Ovary (tissue), 3 donors: ENCODE results near the gene TPCN2.

Experiments
- EP300 ChIP-seq: sonication (generic); formaldehyde crosslinking; IDR thresholded peaks from one replicate; pipeline ENCODE4 v1.6.1; 2017; ENCODE audit warnings: antibody characterized with exemption
- POLR2A ChIP-seq: fragments of 450-650 bp; IDR thresholded peaks from one replicate; pipeline ENCODE4 v1.6.1; 2017; ENCODE audit warnings: antibody characterized with exemption, mild to moderate bottlenecking, moderate library complexity
- TF ChIP-seq, protein P1 (sequence below), 3 donors: fragments of 450-650 bp in 2 of 3; fragments of 200-600 bp in 1 of 3; IDR thresholded peaks; one replicate each; pipeline versions ENCODE4 v1.5.1 to v1.8.0; 2016 to 2022; ENCODE audit warnings: antibody characterized with exemption in 3 of 3, mild to moderate bottlenecking in 1 of 3
- donor health status: DM: no; HTN: no; CAD: no.

- TF ChIP-seq, protein P1, sequence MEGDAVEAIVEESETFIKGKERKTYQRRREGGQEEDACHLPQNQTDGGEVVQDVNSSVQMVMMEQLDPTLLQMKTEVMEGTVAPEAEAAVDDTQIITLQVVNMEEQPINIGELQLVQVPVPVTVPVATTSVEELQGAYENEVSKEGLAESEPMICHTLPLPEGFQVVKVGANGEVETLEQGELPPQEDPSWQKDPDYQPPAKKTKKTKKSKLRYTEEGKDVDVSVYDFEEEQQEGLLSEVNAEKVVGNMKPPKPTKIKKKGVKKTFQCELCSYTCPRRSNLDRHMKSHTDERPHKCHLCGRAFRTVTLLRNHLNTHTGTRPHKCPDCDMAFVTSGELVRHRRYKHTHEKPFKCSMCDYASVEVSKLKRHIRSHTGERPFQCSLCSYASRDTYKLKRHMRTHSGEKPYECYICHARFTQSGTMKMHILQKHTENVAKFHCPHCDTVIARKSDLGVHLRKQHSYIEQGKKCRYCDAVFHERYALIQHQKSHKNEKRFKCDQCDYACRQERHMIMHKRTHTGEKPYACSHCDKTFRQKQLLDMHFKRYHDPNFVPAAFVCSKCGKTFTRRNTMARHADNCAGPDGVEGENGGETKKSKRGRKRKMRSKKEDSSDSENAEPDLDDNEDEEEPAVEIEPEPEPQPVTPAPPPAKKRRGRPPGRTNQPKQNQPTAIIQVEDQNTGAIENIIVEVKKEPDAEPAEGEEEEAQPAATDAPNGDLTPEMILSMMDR (IDR thresholded peaks at IDR 0.05), result no peak
- TF ChIP-seq EP300, result no peak
- TF ChIP-seq POLR2A, result no peak
These were observed 18.4 kb upstream of the TPCN2 start for GRCh38 chr11:69030301-69030700.
